ENCODE data around the gene KRT76.

The KRT76 gene

DNA sequence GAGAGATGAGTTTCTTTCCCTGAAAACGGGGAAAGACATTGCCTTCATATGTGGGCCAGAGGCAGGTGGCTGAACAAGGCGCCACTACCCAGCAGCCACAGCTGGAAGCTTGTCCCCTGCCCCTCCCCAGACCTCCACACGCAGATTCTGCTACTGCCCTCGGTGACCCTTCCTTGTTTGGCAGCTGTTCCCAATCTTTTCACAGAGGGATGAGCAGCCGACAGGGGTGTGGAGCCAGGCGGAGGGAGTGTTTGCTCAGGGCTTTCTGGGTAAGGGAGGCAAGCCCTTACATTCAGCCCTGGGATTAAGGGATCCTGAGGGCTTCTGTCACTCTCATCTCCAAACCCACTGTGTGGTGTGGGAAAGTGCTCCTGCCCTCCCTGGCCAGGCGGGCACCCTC, 41.2 kb upstream of the KRT76 start:
- Histone ChIP-seq H3K36me3 (ENCODE audit: insufficient read depth, low read depth, low read length) (no peaks in the 10 kb centered on the region), H3K27ac (ENCODE audit: low read length) (no peak overlapping the region), H3K9me3 (ENCODE audit: insufficient read depth, low read depth, low read length) (no peaks in the 10 kb centered on the region), H3K4me3 (ENCODE audit: low read length) (no peak overlapping the region), H3K4me1 (ENCODE audit: insufficient read depth, low read length) (no peaks in the 10 kb centered on the region), H3K27me3 (ENCODE audit: insufficient read depth, low read length) (no peaks in the 10 kb centered on the region; the same call in 1 of the 2 replicates), H3K9ac (ENCODE audit: low read depth, low read length) (no peak overlapping the region)

DNA sequence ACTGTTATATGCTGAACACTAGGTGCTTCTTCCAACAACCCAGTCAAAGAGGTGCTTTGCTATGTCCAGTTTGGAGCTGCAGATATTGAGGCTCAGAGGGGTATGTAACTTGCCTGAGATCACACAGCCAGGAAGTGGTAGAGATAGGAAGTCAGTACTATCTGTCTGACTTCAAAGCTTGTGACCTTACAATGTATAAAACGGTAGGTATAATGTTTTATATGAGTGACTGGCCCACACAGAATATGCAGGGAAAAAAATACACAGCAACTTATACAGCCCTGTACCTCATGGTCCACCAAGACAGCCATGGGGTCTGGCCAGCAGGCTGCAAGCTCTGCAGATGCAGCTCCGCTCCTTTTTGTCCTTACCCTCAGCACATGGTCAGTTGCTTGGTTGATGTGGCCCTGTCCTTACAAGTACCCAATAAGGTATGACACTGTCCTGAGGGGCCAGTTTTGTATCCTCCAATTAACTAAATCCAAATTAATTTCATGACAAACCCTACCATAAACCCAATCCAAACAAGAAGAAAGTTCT, 40.6 kb upstream of the KRT76 start:
- H3K27ac ChIP-seq (ENCODE audit: low read length) = no peak overlapping the region
- H3K36me3 ChIP-seq (ENCODE audit: insufficient read depth, low read depth, low read length) = no peaks in the 10 kb centered on the region
- no peak overlapping the region for H3K9ac ChIP-seq (ENCODE audit: low read depth, low read length)
- H3K9me3 ChIP-seq (ENCODE audit: insufficient read depth, low read depth, low read length) = no peaks in the 10 kb centered on the region
- H3K4me3 ChIP-seq (ENCODE audit: low read length) = no peak overlapping the region
- no peaks in the 10 kb centered on the region; the same call in 1 of the 2 replicates for H3K27me3 ChIP-seq (ENCODE audit: insufficient read depth, low read length)
- no peaks in the 10 kb centered on the region for H3K4me1 ChIP-seq (ENCODE audit: insufficient read depth, low read length)

DNA sequence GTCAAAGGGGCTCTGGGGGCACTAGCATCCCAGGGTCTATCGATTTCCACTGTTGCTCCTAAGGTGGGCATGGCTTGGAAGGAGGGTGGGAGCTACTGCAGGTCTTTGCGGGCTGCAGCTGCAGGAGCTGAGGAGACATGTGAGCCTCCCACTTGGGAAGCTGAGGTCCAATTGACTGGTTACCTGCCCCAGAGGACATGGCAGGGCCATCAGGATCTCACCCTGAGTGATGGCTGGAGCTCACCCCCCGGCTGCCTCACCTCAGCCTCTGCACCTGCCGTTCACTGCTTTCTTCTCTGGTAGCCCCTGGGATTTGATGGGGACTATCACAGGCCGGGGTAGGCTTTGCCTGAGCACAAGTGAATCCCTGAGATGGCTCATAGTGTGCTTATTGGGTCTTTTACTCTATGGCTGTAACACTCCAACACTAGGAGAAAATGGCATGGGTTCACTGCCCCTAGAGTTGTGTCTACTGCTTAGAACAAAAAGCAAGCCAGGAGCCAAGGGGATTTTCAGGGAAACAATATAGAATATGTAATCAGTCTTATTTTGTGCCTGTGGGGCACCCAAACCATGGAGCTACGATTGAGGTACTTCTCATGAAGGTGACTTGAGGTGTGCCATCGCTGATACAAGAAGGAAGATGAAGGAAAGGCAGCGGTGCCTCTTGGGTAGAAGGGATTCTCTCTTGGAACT, 40.0 kb upstream of the KRT76 start:
- no peaks in the 10 kb centered on the region for H3K4me1 ChIP-seq (ENCODE audit: insufficient read depth, low read length)
- H3K9me3 ChIP-seq (ENCODE audit: insufficient read depth, low read depth, low read length) = no peaks in the 10 kb centered on the region
- H3K9ac ChIP-seq (ENCODE audit: low read depth, low read length) = no peak overlapping the region
- H3K4me3 ChIP-seq (ENCODE audit: low read length) = no peak overlapping the region
- no peaks in the 10 kb centered on the region for H3K36me3 ChIP-seq (ENCODE audit: insufficient read depth, low read depth, low read length)
- no peaks in the 10 kb centered on the region for H3K27me3 ChIP-seq (ENCODE audit: insufficient read depth, low read length)
- no peak overlapping the region for H3K27ac ChIP-seq (ENCODE audit: low read length)

DNA sequence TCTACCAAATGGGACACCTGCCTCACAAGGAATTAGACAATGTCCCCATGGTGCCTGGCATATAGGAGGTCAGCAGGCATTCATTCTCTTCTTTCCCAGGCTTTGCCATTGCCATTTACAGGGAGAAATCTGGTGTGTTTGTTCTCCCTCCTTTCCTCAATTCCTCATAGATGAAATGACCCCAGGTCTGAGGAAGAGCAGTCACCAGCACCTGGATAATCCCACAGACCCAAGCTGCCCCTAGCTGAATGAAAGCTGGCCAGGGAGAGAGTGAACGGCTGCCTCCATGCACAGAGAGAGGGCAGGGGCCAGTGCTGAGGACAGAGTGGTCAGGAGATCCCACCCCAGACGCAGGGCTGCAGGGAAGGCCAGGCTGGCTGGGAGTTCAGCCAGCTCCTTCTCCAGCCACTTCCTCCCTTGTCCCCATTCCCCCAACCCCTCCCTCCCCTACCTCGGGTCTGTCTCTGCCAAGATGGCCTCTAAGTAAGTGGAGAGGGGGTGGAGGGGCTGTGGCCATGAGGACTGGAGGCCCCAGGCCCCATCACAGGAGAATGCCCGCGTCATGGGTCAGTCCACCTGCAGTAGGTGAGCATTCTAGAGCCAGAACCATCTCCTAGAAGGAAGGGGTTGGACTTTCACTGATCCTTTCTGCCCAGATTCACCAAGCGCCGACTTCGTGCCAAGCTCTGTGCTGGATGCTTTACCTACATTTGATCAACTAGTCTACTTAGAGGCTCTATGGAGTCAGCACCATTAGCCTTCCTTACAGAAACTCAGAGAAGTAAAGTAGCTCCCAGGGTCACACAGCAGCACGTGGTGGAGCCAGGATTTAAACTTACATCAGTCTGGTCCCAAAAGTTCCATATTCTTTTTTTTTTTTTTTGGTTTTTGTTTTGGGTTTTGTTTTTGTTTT, 38.8 kb upstream of the KRT76 start:
- no peak overlapping the region for H3K27ac ChIP-seq (ENCODE audit: low read length)
- no peaks in the 10 kb centered on the region for H3K27me3 ChIP-seq (ENCODE audit: insufficient read depth, low read length)
- no peaks in the 10 kb centered on the region for H3K4me1 ChIP-seq (ENCODE audit: insufficient read depth, low read length)
- no peak overlapping the region for H3K9ac ChIP-seq (ENCODE audit: low read depth, low read length)
- H3K9me3 ChIP-seq (ENCODE audit: insufficient read depth, low read depth, low read length) = no peaks in the 10 kb centered on the region
- H3K36me3 ChIP-seq (ENCODE audit: insufficient read depth, low read depth, low read length) = no peaks in the 10 kb centered on the region
- H3K4me3 ChIP-seq (ENCODE audit: low read length) = no peak overlapping the region

DNA sequence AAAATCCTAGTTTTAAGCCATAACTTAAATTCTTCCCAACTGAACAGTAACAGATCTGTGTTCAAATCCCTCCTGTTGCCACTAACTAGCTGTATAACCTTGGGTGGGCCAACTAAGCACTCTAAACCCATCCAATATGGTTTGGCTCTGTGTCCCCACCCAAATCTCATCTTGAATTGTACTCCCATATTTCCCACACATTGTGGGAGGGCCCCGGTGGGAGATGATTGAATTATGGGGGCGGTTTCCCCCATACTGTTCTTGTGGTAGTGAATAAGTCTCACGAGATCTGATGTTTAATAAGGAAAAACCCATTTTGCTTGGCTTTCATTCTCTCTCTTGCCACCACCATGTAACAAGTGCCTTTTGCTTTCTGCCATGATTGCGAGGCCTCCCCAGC, 38.0 kb upstream of the KRT76 start:
- Histone ChIP-seq H3K9ac (ENCODE audit: low read depth, low read length) (no peak overlapping the region), H3K4me3 (ENCODE audit: low read length) (no peak overlapping the region), H3K36me3 (ENCODE audit: insufficient read depth, low read depth, low read length) (no peaks in the 10 kb centered on the region)

DNA sequence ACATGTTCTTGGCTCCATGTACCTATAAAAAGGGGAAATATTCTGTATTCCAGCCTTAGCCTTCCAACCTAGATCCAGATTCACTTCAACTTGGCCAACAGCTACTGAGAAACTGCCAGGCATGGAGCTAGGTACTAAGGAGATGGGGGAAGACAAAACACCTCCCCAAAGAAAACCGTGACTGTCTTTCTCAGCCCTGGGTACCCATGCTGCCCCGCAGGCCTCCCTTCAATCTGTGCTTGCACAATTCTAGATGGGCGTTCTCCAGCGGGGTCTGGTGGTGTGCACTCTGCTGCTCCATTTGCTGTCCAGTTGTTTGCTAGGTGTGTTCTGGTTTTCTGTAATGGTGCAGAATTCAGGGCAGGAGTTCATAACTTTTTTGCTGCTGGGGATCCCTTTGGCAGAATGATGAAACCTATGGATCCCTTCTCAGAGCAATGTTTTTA, 37.6 kb upstream of the KRT76 start:
- no peaks in the 10 kb centered on the region for H3K4me1 ChIP-seq (ENCODE audit: insufficient read depth, low read length)
- no peaks in the 10 kb centered on the region for H3K9me3 ChIP-seq (ENCODE audit: insufficient read depth, low read depth, low read length)
- H3K27ac ChIP-seq (ENCODE audit: low read length) = no peak overlapping the region
- no peak overlapping the region for H3K9ac ChIP-seq (ENCODE audit: low read depth, low read length)
- no peak overlapping the region for H3K4me3 ChIP-seq (ENCODE audit: low read length)
- H3K27me3 ChIP-seq (ENCODE audit: insufficient read depth, low read length) = no peaks in the 10 kb centered on the region
- no peaks in the 10 kb centered on the region for H3K36me3 ChIP-seq (ENCODE audit: insufficient read depth, low read depth, low read length)

More for the DNA sequence above, 38.0 kb upstream of the KRT76 start:
- H3K9me3 ChIP-seq (ENCODE audit: insufficient read depth, low read depth, low read length) = no peaks in the 10 kb centered on the region
- H3K27ac ChIP-seq (ENCODE audit: low read length) = no peak overlapping the region
- H3K27me3 ChIP-seq (ENCODE audit: insufficient read depth, low read length) = no peaks in the 10 kb centered on the region
- no peaks in the 10 kb centered on the region for H3K4me1 ChIP-seq (ENCODE audit: insufficient read depth, low read length)

DNA sequence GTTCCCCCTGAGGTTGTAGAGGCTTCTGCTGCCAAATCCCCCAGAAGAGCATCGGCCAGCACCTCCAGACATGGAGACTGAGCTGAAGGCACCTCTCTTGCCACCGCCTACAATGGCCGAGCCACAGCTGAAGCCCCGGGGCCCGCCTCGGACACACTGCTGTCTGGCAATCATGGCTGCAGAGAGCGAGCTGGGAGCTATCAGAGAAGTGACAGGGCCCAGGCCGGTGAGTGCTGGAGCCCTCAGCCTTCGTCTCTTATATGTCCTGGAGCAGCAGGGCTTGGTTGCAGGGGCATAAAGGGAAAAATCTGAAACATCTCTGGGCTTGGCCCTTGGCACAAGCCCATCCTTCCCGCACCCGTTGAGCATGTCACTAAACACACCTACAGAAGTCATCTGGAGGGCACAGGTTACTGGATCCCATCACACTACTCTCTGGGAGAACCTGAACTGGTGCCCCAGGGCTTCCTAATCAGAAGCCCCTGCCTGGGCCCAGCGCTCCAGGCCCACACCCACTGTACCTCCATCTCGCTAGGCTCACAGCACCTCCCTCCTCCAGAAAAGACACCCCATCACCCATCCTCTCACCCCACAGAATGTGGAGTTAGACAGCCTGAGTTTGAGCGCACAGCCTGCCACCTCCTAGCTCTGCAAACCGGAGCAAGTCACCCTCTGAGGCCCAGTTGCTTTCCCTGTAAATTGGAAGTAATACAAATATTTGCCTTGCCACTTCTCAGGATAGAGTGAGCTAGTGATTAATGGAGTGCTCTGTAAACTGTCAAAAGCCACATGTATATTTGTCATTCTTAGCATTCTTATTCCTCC, 37.0 kb upstream of the KRT76 start, which contains the start of gene KRT4:
TSS of gene KRT4 (minus strand) at position 232 of the 825 bp plus-strand sequence. CDS start at position 174, 58 bp downstream.
- H3K27ac ChIP-seq (ENCODE audit: low read length) = no peak within 1 kb of the TSS
- no peaks in the 10 kb centered on the region for H3K36me3 ChIP-seq (ENCODE audit: insufficient read depth, low read depth, low read length)
- no peaks in the 10 kb centered on the region for H3K9me3 ChIP-seq (ENCODE audit: insufficient read depth, low read depth, low read length)
- no peak within 1 kb of the TSS for H3K4me3 ChIP-seq (ENCODE audit: low read length)
- H3K4me1 ChIP-seq (ENCODE audit: insufficient read depth, low read length) = no peaks in the 10 kb centered on the region
- no peaks in the 10 kb centered on the region for H3K27me3 ChIP-seq (ENCODE audit: insufficient read depth, low read length)
- no peak within 1 kb of the TSS for H3K9ac ChIP-seq (ENCODE audit: low read depth, low read length)

DNA sequence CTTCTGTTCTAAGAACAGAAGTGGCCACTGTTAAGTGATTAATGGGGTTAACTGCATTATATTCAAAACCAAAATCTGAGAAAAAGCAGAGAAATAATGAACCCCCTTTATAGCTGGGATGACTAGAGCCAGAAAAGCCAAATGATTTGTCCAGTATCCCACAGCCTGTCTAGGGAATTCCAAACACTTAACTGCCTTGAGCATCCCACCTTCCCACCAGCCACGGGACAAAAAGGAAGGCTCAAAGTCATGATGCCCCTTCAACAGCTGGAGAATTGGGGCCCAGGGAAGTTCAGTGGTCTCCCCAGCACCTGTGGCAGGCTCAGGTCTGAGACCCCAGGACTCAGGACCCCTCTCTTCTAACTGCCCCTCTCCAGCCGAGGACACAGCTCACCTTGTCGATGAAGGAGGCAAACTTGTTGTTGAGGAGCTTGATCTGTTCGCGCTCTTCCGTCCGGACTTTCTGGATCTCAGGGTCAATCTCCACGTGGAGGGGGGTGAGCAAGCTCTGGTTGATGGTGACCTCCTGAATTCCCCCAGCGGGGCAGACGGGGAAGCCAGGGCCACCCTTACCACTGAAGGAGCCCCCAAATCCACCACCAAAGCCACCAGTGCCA, 36.2 kb upstream of the KRT76 start:
- Histone ChIP-seq H3K27ac (ENCODE audit: low read length) (no peak overlapping the region), H3K9ac (ENCODE audit: low read depth, low read length) (no peak overlapping the region), H3K36me3 (ENCODE audit: insufficient read depth, low read depth, low read length) (no peaks in the 10 kb centered on the region), H3K4me3 (ENCODE audit: low read length) (no peak overlapping the region), H3K4me1 (ENCODE audit: insufficient read depth, low read length) (no peaks in the 10 kb centered on the region), H3K9me3 (ENCODE audit: insufficient read depth, low read depth, low read length) (no peaks in the 10 kb centered on the region), H3K27me3 (ENCODE audit: insufficient read depth, low read length) (no peaks in the 10 kb centered on the region)

DNA sequence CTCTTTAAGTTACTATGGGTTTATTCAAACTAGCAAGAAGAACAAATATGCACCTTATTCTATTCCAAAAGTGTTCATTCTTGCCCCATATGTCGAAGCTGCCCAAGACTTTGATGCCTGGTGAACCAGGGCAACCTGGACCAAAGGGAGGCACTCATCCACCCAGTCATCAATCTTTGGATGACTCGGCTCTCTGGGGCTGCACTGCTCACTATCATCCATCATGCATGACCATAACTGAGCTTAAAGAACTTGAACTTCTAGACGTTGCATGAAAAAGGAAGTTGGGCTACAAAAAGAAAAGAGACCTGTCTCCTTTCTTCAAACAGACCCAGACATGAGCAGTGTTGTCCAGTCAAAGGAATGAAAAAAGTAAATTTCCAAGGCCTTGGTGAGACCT, 35.6 kb upstream of the KRT76 start:
- no peaks in the 10 kb centered on the region for H3K9me3 ChIP-seq (ENCODE audit: insufficient read depth, low read depth, low read length)
- no peak overlapping the region for H3K27ac ChIP-seq (ENCODE audit: low read length)
- no peak overlapping the region for H3K4me3 ChIP-seq (ENCODE audit: low read length)
- no peaks in the 10 kb centered on the region for H3K27me3 ChIP-seq (ENCODE audit: insufficient read depth, low read length)
- no peak overlapping the region for H3K9ac ChIP-seq (ENCODE audit: low read depth, low read length)
- H3K4me1 ChIP-seq (ENCODE audit: insufficient read depth, low read length) = no peaks in the 10 kb centered on the region
- H3K36me3 ChIP-seq (ENCODE audit: insufficient read depth, low read depth, low read length) = no peaks in the 10 kb centered on the region

DNA sequence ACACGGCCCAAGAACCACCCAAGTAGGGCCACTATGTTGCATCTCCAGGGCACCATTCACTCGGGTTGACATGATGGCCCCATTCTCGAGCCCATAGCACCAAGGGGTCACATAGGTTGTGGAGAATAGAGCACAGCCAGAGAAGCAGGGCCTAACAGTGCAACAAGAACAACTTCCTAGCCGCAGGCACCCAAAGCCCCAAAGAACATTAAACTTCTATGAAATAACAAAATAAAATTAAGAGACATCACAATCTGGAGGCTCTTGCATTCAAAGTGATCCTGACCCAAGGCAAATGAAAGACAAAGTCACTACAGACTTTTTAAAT, 34.9 kb upstream of the KRT76 start:
- H3K4me3 ChIP-seq (ENCODE audit: low read length) = no peak overlapping the region
- H3K4me1 ChIP-seq (ENCODE audit: insufficient read depth, low read length) = no peaks in the 10 kb centered on the region
- no peaks in the 10 kb centered on the region for H3K36me3 ChIP-seq (ENCODE audit: insufficient read depth, low read depth, low read length)
- H3K27me3 ChIP-seq (ENCODE audit: insufficient read depth, low read length) = no peaks in the 10 kb centered on the region; the same call in 1 of the 2 replicates
- no peaks in the 10 kb centered on the region for H3K9me3 ChIP-seq (ENCODE audit: insufficient read depth, low read depth, low read length)
- no peak overlapping the region for H3K27ac ChIP-seq (ENCODE audit: low read length)
- no peak overlapping the region for H3K9ac ChIP-seq (ENCODE audit: low read depth, low read length)
